ENCODE data around the gene RNF13.

- TF ChIP-seq CTCF (IDR thresholded peaks at IDR 0.05; ENCODE audit: low read length) (no peak), EZH2 (optimal IDR thresholded peaks at IDR 0.05; ENCODE audit: low read depth, low read length) (no peak)
These were observed 170.6 kb downstream of the RNF13 start for GRCh38 chr3:149983628-149984027.

Data from MM.1S (cell line).